DMS 273 (cell line): ENCODE data around the gene KCTD7.
A peak's percentile ranks its signal among the peaks of the same experiment; 100 is the strongest.
"Not testable (repeated sequence)": the region's sequence is repeated elsewhere in the genome, so short reads cannot be mapped to it uniquely, and the experiment has no call there.

ENCODE experiments used
- DNase-seq: peaks from one replicate; lab custom pipeline; 2025; ENCODE audit not compliant: unreplicated experiment; lab: John Stamatoyannopoulos, UW

Gene KCTD7

GRCh38 chr7:66681491-66682349 lies 53.0 kb downstream of the KCTD7 start:
- peak; percentile 98 for DNase-seq

- peak; percentile 81 for DNase-seq
These were observed 53.8 kb downstream of the KCTD7 start for GRCh38 chr7:66682350-66683093.

- peak; percentile 40 for DNase-seq
These were observed 54.6 kb downstream of the KCTD7 start for GRCh38 chr7:66683094-66683769.

- no peak for DNase-seq
These were observed 55.1 kb downstream of the KCTD7 start for GRCh38 chr7:66683770-66684123.

- not testable (repeated sequence) for DNase-seq
These were observed 57.0 kb downstream of the KCTD7 start for GRCh38 chr7:66685663-66686062.

- DNase-seq: no peak
These were observed 58.5 kb downstream of the KCTD7 start for GRCh38 chr7:66687186-66687585.

- not testable (repeated sequence) for DNase-seq
These were observed 59.0 kb downstream of the KCTD7 start for GRCh38 chr7:66687672-66688071.

GRCh38 chr7:66689081-66689480 lies 60.4 kb downstream of the KCTD7 start:
- DNase-seq: no peak

GRCh38 chr7:66693331-66693730 lies 64.7 kb downstream of the KCTD7 start:
- no peak for DNase-seq
